22Rv1 (cell line): ENCODE results near the gene INO80C.

Source experiments
- CTCF ChIP-seq: fragments of 450-650 bp; IDR thresholded peaks from 2 replicates; pipeline ENCODE4 v1.5.1; 2017; ENCODE audit warnings: mild to moderate bottlenecking
- ZFX ChIP-seq: fragments of 450-650 bp; IDR thresholded peaks from 2 replicates; pipeline ENCODE4 v1.6.1; 2017; ENCODE audit warnings: antibody characterized with exemption, borderline replicate concordance

GRCh38 chr18:35457140-35457704 is 40.5 kb downstream of the INO80C start:
- TF ChIP-seq CTCF, result no peak
- TF ChIP-seq ZFX, result no peak
